A549 (cell line): ENCODE data around the gene NSMCE1. TPM values are rescaled to one million over a fixed set of nuclear protein-coding genes. Genes with fewer than 3 reads are reported as not detected.

Experiments
- ATAC-seq, 2 experiments: fragments of 200-7000 bp in 1 of 2; fragments of >200 bp in 1 of 2; cut with Nextera tagmentation in 1 of 2; cut with Tn5 transposase in 1 of 2; 3 replicates each; pipeline versions ENCODE4 v1.8.0 to v1.9.1; 2018 to 2020; ENCODE audit warnings: mild to moderate bottlenecking in 1 of 2, moderate library complexity in 1 of 2
- CTCF ChIA-PET: fragments of 300-600 bp; sonication (Branson Sonifier 250); formaldehyde crosslinking; extraction: SDS; loops from one replicate; lab custom pipeline; 2021; ENCODE audit warnings: antibody characterized with exemption, inconsistent platforms; lab: Yijun Ruan, JAX
- POLR2A ChIA-PET: fragments of 350-600 bp; formaldehyde crosslinking; extraction: SDS; loops from one replicate; lab custom pipeline; 2021; ENCODE audit warnings: antibody characterized with exemption, inconsistent platforms; lab: Yijun Ruan, JAX
- DNase-seq, 2 experiments: peaks; one replicate each; pipeline versions ENCODE4 v3.0.0 to v3.0.0-alpha.2; 2011 to 2016; ENCODE audit warnings: low read depth in 1 of 2, low spot score in 1 of 2
- FAIRE-seq: peaks from 2 replicates; lab custom pipeline; 2011; peaks lifted over from hg19 to GRCh38; lab: Jason Lieb, UNC
- H3K27ac ChIP-seq, 2 experiments: fragments of >200 bp; sonication (Bioruptor Twin); formaldehyde crosslinking; 3 replicates each; pipeline ENCODE4 v1.5.1; 2016 to 2017
- H3K4me1 ChIP-seq: fragments of >200 bp; sonication (Bioruptor Twin); formaldehyde crosslinking; 3 replicates; pipeline ENCODE4 v1.6.1; 2016
- H3K4me2 ChIP-seq: fragments of >200 bp; sonication (Bioruptor Twin); formaldehyde crosslinking; 3 replicates; pipeline ENCODE4 v1.6.1; 2016
- H3K4me3 ChIP-seq: fragments of >200 bp; sonication (Bioruptor Twin); formaldehyde crosslinking; 3 replicates; pipeline ENCODE4 v1.5.1; 2016
- H3K9me3 ChIP-seq: fragments of >200 bp; sonication (Bioruptor Twin); formaldehyde crosslinking; 3 replicates; pipeline ENCODE4 v1.6.1; 2016
- ATOH8 ChIP-seq: fragments of 250-450 bp; sonication (Bioruptor Pico); IDR thresholded peaks from 2 replicates; pipeline ENCODE4 v1.5.0; 2020; ENCODE audit warnings: low read depth, mild to moderate bottlenecking, moderate library complexity
- BHLHE40 ChIP-seq: IDR thresholded peaks from 2 replicates; pipeline ENCODE4 v1.6.1; 2012; ENCODE audit warnings: low read depth, low read length, inconsistent platforms
- CBX2 ChIP-seq: fragments of 200-600 bp; sonication (generic); IDR thresholded peaks from 2 replicates; pipeline ENCODE4 v1.6.1; 2016; ENCODE audit warnings: low read depth, mild to moderate bottlenecking, borderline replicate concordance
- CBX8 ChIP-seq: fragments of 200-600 bp; sonication (generic); IDR thresholded peaks from 2 replicates; pipeline ENCODE4 v1.6.1; 2016
- CHD4 ChIP-seq: fragments of 200-600 bp; sonication (generic); IDR thresholded peaks from 2 replicates; pipeline ENCODE4 v1.6.1; 2016; ENCODE audit warnings: antibody characterized with exemption, mild to moderate bottlenecking, borderline replicate concordance
- CTCF ChIP-seq: fragments of >200 bp; sonication (Bioruptor Twin); formaldehyde crosslinking; IDR thresholded peaks from 3 replicates; pipeline ENCODE4 v1.5.1; 2016
- EHF ChIP-seq: fragments of 250-450 bp; sonication (Bioruptor Pico); IDR thresholded peaks from 2 replicates; pipeline ENCODE4 v1.5.0; 2020; ENCODE audit warnings: mild to moderate bottlenecking
- EHMT2 ChIP-seq: fragments of 200-600 bp; sonication (generic); IDR thresholded peaks from 2 replicates; pipeline ENCODE4 v1.6.1; 2016; ENCODE audit warnings: antibody characterized with exemption, low read depth, mild to moderate bottlenecking, moderate library complexity
- EP300 ChIP-seq, 2 experiments: fragments of >200 bp; sonication (Bioruptor Twin); formaldehyde crosslinking; IDR thresholded peaks; 2 replicates in 1 of 2; 3 replicates in 1 of 2; pipeline ENCODE4 v1.6.1; 2016 to 2017
- FOXS1 ChIP-seq: fragments of 250-450 bp; sonication (Bioruptor Pico); IDR thresholded peaks from 2 replicates; pipeline ENCODE4 v1.5.0; 2020; ENCODE audit warnings: mild to moderate bottlenecking, moderate library complexity
- HEYL ChIP-seq: fragments of 250-450 bp; sonication (Bioruptor Pico); IDR thresholded peaks from 2 replicates; pipeline ENCODE4 v1.8.0; 2021; ENCODE audit warnings: mild to moderate bottlenecking, moderate library complexity
- HMGXB4 ChIP-seq: fragments of 250-450 bp; sonication (Bioruptor Pico); IDR thresholded peaks from 2 replicates; pipeline ENCODE4 v1.5.0; 2021; ENCODE audit warnings: mild to moderate bottlenecking, moderate library complexity, borderline replicate concordance
- HOXB13 ChIP-seq: fragments of 250-450 bp; sonication (Bioruptor Pico); IDR thresholded peaks from 2 replicates; pipeline ENCODE4 v1.5.0; 2020; ENCODE audit warnings: low read depth, mild to moderate bottlenecking, moderate library complexity
- HOXB5 ChIP-seq: fragments of 250-450 bp; sonication (Bioruptor Pico); IDR thresholded peaks from 2 replicates; pipeline ENCODE4 v1.5.0; 2020; ENCODE audit warnings: mild to moderate bottlenecking, moderate library complexity
- JUNB ChIP-seq: fragments of >200 bp; sonication (Bioruptor Twin); formaldehyde crosslinking; IDR thresholded peaks from 2 replicates; pipeline ENCODE4 v1.6.1; 2016
- MAFK ChIP-seq: fragments of 450-650 bp; IDR thresholded peaks from 2 replicates; pipeline ENCODE4 v1.6.1; 2014; ENCODE audit not compliant: partially characterized antibody
- MAZ ChIP-seq: fragments of 150-350 bp; IDR thresholded peaks from 2 replicates; pipeline ENCODE4 v1.6.1; 2014; ENCODE audit warnings: antibody characterized with exemption, low read depth, low read length, borderline replicate concordance
- NFE2L2 ChIP-seq: fragments of 150-350 bp; conservative IDR thresholded peaks from 2 replicates; pipeline ENCODE4 v1.6.1; 2014; ENCODE audit warnings: low read length
- NPAS2 ChIP-seq: fragments of 250-450 bp; sonication (Bioruptor Pico); IDR thresholded peaks from 2 replicates; pipeline ENCODE4 v1.8.0; 2022; ENCODE audit warnings: mild to moderate bottlenecking, moderate library complexity, borderline replicate concordance
- POLR2AphosphoS2 ChIP-seq: conservative IDR thresholded peaks from 2 replicates; pipeline ENCODE4 v1.6.1; 2012; ENCODE audit warnings: low read length, improper control_type of control experiment, inconsistent platforms
- RAD21 ChIP-seq, 2 experiments: fragments of >200 bp in 1 of 2; sonication (Bioruptor Twin) in 1 of 2; formaldehyde crosslinking in 1 of 2; IDR thresholded peaks in 1 of 2; conservative IDR thresholded peaks in 1 of 2; 2 replicates in 1 of 2; 3 replicates in 1 of 2; pipeline ENCODE4 v1.6.1; 2012 to 2018; ENCODE audit warnings: inconsistent platforms in 1 of 2
- RARB ChIP-seq: fragments of 250-450 bp; sonication (Bioruptor Pico); IDR thresholded peaks from 2 replicates; pipeline ENCODE4 v1.8.0; 2021; ENCODE audit warnings: mild to moderate bottlenecking, moderate library complexity
- RCOR1 ChIP-seq: fragments of 150-350 bp; IDR thresholded peaks from 2 replicates; pipeline ENCODE4 v1.6.1; 2014; ENCODE audit warnings: antibody characterized with exemption, low read length, low read depth
- RFX5 ChIP-seq: fragments of 450-650 bp; IDR thresholded peaks from 2 replicates; pipeline ENCODE4 v1.7.1; 2014; ENCODE audit warnings: antibody characterized with exemption, mild to moderate bottlenecking, moderate library complexity
- ZFP36 ChIP-seq: fragments of 450-650 bp; IDR thresholded peaks from 2 replicates; pipeline ENCODE4 v1.6.1; 2014; ENCODE audit warnings: borderline replicate concordance; ENCODE audit not compliant: partially characterized antibody
- WGBS: methylation state at CpG from one replicate; pipeline ENCODE4 v1.1.6; 2017; ENCODE audit errors: missing lambda C conversion rate; 5-methylcytosine and 5-hydroxymethylcytosine counted together
- polyA plus RNA-seq, 4 experiments: library from polyadenylated mRNA; depleted of rRNA in 3 of 4; stranded (reverse); fragments of >200 nt; fragmentation: RNase III in 1 of 4; extraction: RNeasy Plus Mini Kit Qiagen cat#74134 plus additional on column Dnase treatment in 1 of 4; gene quantifications; 2 replicates in 3 of 4; 3 replicates in 1 of 4; pipeline ENCODE4 v1.2.3, GENCODE V29; 2011 to 2017

Gene NSMCE1
- polyA plus RNA-seq, 2 of the 4 experiments (the other 2 are of a cell fraction): 32.0 to 59.9 TPM

GRCh38 chr16:27308792-27309191, 40.2 kb upstream of the NSMCE1 start:
- Histone ChIP-seq H3K9me3 (peaks cover 9% of the 10 kb centered on the region; the same call in 1 of the 3 replicates), H3K27ac (no peak overlapping the region), H3K4me2 (no peak overlapping the region), H3K4me1 (peaks cover 6% of the 10 kb centered on the region; the same call in 2 of the 3 replicates), H3K4me3 (no peak overlapping the region)
- DNase-seq (no peak), ATAC-seq (no peak), FAIRE-seq (no peak)
- ChIA-PET CTCF (no interaction called here), POLR2A (no interaction called here)
- TF ChIP-seq HOXB13 (CRISPR knock-in tag): no peak
- TF ChIP-seq CBX8: no peak
- TF ChIP-seq ZFP36: peak; percentile 85
- TF ChIP-seq RAD21 (conservative IDR thresholded peaks at IDR 0.05 in 1 of 2, IDR thresholded peaks at IDR 0.05 in 1 of 2): no peak
- TF ChIP-seq NPAS2: no peak
- WGBS: 0% methylated on average over 1 of the region's 1 CpG

GRCh38 chr16:27305839-27306442, 37.4 kb upstream of the NSMCE1 start:
- 83% methylated on average over 9 of the region's 9 CpGs for whole genome bisulfite sequencing
- no peak for ATAC-seq
- ChIA-PET POLR2A (interaction anchor here (0.7 kb wide), 1 partner anchor 103 kb away, joined by 3 read pairs; the partner anchor contains the start of gene KDM8), CTCF (interaction anchor here (1.1 to 3.1 kb wide), 2 partner anchors 62 to 72 kb away, joined by 5 to 16 read pairs; no protein-coding TSS in a partner anchor)
- no peaks in the 10 kb centered on the region for H3K4me1 ChIP-seq
- H3K27ac ChIP-seq: no peak overlapping the region
- no peak overlapping the region for H3K4me3 ChIP-seq
- H3K4me2 ChIP-seq: no peak overlapping the region
- TF ChIP-seq HEYL (CRISPR knock-in tag) (no peak), RARB (CRISPR knock-in tag) (no peak), BHLHE40 (no peak), CTCF (no peak), EHMT2 (no peak), EP300 (IDR thresholded peaks at IDR 0.05) (no peak), POLR2AphosphoS2 (no peak), RCOR1 (no peak)
- peaks cover 9% of the 10 kb centered on the region; the same call in 1 of the 3 replicates for H3K9me3 ChIP-seq
- no peak for FAIRE-seq
- no peak for DNase-seq

GRCh38 chr16:27304881-27305745, 36.5 kb upstream of the NSMCE1 start:
- no peak for DNase-seq
- FAIRE-seq: no peak
- CTCF ChIA-PET: interaction anchor here (1.1 to 3.1 kb wide), 2 partner anchors 63 to 71 kb away, joined by 5 to 16 read pairs; no protein-coding TSS in a partner anchor
- no peak overlapping the region for H3K4me2 ChIP-seq
- no peak overlapping the region for H3K4me3 ChIP-seq
- no peak overlapping the region for H3K27ac ChIP-seq
- POLR2A ChIA-PET: interaction anchor here (0.7 kb wide), 1 partner anchor 102 kb away, joined by 3 read pairs; the partner anchor contains the start of gene KDM8
- no peaks in the 10 kb centered on the region for H3K4me1 ChIP-seq
- TF ChIP-seq HOXB5 (CRISPR knock-in tag) (no peak), CBX8 (no peak), NFE2L2 (no peak), RARB (CRISPR knock-in tag) (no peak), ZFP36 (no peak), MAFK (no peak), BHLHE40 (no peak), FOXS1 (CRISPR knock-in tag) (no peak), EHF (no peak), RFX5 (no peak), CBX2 (no peak), ATOH8 (CRISPR knock-in tag) (no peak), MAZ (no peak), CHD4 (no peak), HMGXB4 (no peak), JUNB (no peak), HOXB13 (CRISPR knock-in tag) (no peak)
- H3K9me3 ChIP-seq: peaks cover 9% of the 10 kb centered on the region; the same call in 1 of the 3 replicates
- no peak for ATAC-seq
- 48% methylated on average over 5 of the region's 5 CpGs for WGBS
